Hepatocyte (in vitro differentiated cells): ENCODE measurements around the gene RNF6. TPM values are rescaled to one million over a fixed set of nuclear protein-coding genes. Genes with fewer than 3 reads are reported as not detected.
A peak's percentile ranks its signal among the peaks of the same experiment; 100 is the strongest.

Source experiments
- DNase-seq: peaks from one replicate; pipeline ENCODE4 v3.0.0-alpha.2; 2016; ENCODE audit warnings: low spot score
- H2AFZ ChIP-seq: fragments of 200-600 bp; sonication (generic); 2 replicates; pipeline ENCODE4 v1.6.0; 2016; ENCODE audit warnings: antibody characterized with exemption, mild to moderate bottlenecking
- H3K27ac ChIP-seq: fragments of 200-600 bp; sonication (generic); 2 replicates; pipeline ENCODE4 v1.5.1; 2016; ENCODE audit warnings: mild to moderate bottlenecking
- H3K27me3 ChIP-seq: fragments of 200-600 bp; sonication (generic); 2 replicates; pipeline ENCODE4 v1.6.1; 2016
- H3K36me3 ChIP-seq: fragments of 200-600 bp; sonication (generic); replicated peaks from 2 replicates; pipeline ENCODE4 v1.5.1; 2016; ENCODE audit warnings: low read depth; ENCODE audit not compliant: insufficient read depth
- H3K4me1 ChIP-seq: fragments of 200-600 bp; sonication (generic); 2 replicates; pipeline ENCODE4 v1.5.1; 2016; ENCODE audit warnings: mild to moderate bottlenecking, moderate library complexity; ENCODE audit not compliant: insufficient read depth
- H3K4me2 ChIP-seq: fragments of 200-600 bp; sonication (generic); 2 replicates; pipeline ENCODE4 v1.6.0; 2016
- H3K4me3 ChIP-seq: fragments of 200-600 bp; sonication (generic); 2 replicates; pipeline ENCODE4 v1.5.1; 2016; ENCODE audit warnings: mild to moderate bottlenecking
- H3K79me2 ChIP-seq: fragments of 200-600 bp; sonication (generic); 2 replicates; pipeline ENCODE4 v1.6.0; 2017; ENCODE audit warnings: mild to moderate bottlenecking
- H3K9me2 ChIP-seq: fragments of 200-600 bp; sonication (generic); replicated peaks from 2 replicates; pipeline ENCODE4 v1.6.0; 2017; ENCODE audit warnings: mild to moderate bottlenecking; ENCODE audit not compliant: insufficient read depth
- H3K9me3 ChIP-seq: fragments of 200-600 bp; sonication (generic); 2 replicates; pipeline ENCODE4 v1.5.1; 2016; ENCODE audit warnings: low read depth, mild to moderate bottlenecking
- H4K20me1 ChIP-seq: fragments of 200-600 bp; sonication (generic); 2 replicates; pipeline ENCODE4 v1.6.0; 2016; ENCODE audit warnings: mild to moderate bottlenecking; ENCODE audit not compliant: insufficient read depth, poor library complexity, severe bottlenecking
- CTCF ChIP-seq: fragments of 200-600 bp; sonication (generic); IDR thresholded peaks from 2 replicates; pipeline ENCODE4 v1.5.1; 2016; ENCODE audit warnings: antibody characterized with exemption, mild to moderate bottlenecking; ENCODE audit not compliant: poor library complexity
- EZH2 ChIP-seq: fragments of 200-600 bp; sonication (generic); IDR thresholded peaks from 2 replicates; pipeline ENCODE4 v1.6.1; 2016; ENCODE audit warnings: antibody characterized with exemption, mild to moderate bottlenecking, borderline replicate concordance
- EZH2phosphoT487 ChIP-seq: fragments of 200-600 bp; sonication (generic); IDR thresholded peaks from one replicate; pipeline ENCODE4 v1.6.1; 2018; ENCODE audit warnings: antibody characterized with exemption, mild to moderate bottlenecking, low read depth, moderate library complexity; ENCODE audit not compliant: unreplicated experiment, severe bottlenecking
- WGBS: methylation state at CpG from one replicate; pipeline ENCODE4 v1.1.6; 2016; ENCODE audit warnings: low lambda C conversion rate; ENCODE audit errors: missing lambda C conversion rate; 5-methylcytosine and 5-hydroxymethylcytosine counted together
- polyA plus RNA-seq: library from polyadenylated mRNA; unstranded; fragments of >200 nt; fragmentation: Nextera tagmentation; extraction: Ambion mirVana; gene quantifications from 2 replicates; pipeline ENCODE4 v1.2.1, GENCODE V29; 2016
- total RNA-seq: library from RNA; depleted of rRNA; stranded (reverse); fragments of >200 nt; gene quantifications from 2 replicates; pipeline ENCODE4 v1.2.3, GENCODE V29; 2014

RNF6 gene
- total and polyA plus RNA-seq, 2 experiments from 2014 or later = 31.9 to 34.0 TPM

GRCh38 chr13:26168835-26169234, 53.3 kb downstream of the RNF6 start:
- Histone ChIP-seq H4K20me1 (no peaks in the 10 kb centered on the region), H3K4me2 (no peak overlapping the region), H3K27ac (peak overlapping the region; percentile 31), H3K4me1 (peaks cover 6% of the 10 kb centered on the region), H3K36me3 (no peaks in the 10 kb centered on the region), H3K79me2 (no peaks in the 10 kb centered on the region), H2AFZ (no peak overlapping the region), H3K9me3 (no peaks in the 10 kb centered on the region), H3K4me3 (no peak overlapping the region), H3K9me2 (no peaks in the 10 kb centered on the region), H3K27me3 (no peaks in the 10 kb centered on the region)
- no peak for DNase-seq
- 86% methylated on average over 3 of the region's 3 CpGs for WGBS
- no peak for TF ChIP-seq EZH2
- TF ChIP-seq CTCF = no peak
- no peak for TF ChIP-seq EZH2phosphoT487

GRCh38 chr13:26168237-26168814, 53.8 kb downstream of the RNF6 start:
- H4K20me1 ChIP-seq = no peaks in the 10 kb centered on the region
- H3K9me3 ChIP-seq = no peaks in the 10 kb centered on the region
- no peaks in the 10 kb centered on the region for H3K27me3 ChIP-seq
- no peaks in the 10 kb centered on the region for H3K9me2 ChIP-seq
- H3K4me3 ChIP-seq = no peak overlapping the region
- H3K4me2 ChIP-seq = no peak overlapping the region
- H3K79me2 ChIP-seq = no peaks in the 10 kb centered on the region
- WGBS = 56% methylated on average over 6 of the region's 6 CpGs
- H3K27ac ChIP-seq = peak overlapping the region; percentile 48
- no peak overlapping the region for H2AFZ ChIP-seq
- peaks cover 6% of the 10 kb centered on the region for H3K4me1 ChIP-seq
- no peak for TF ChIP-seq CTCF
- no peak for TF ChIP-seq EZH2
- TF ChIP-seq EZH2phosphoT487 = no peak
- peak; percentile 17 for DNase-seq
- no peaks in the 10 kb centered on the region for H3K36me3 ChIP-seq

GRCh38 chr13:26163812-26164211, 58.3 kb downstream of the RNF6 start:
- no peak overlapping the region for H3K4me3 ChIP-seq
- no peak for DNase-seq
- no peak for TF ChIP-seq EZH2phosphoT487
- H3K9me2 ChIP-seq = no peaks in the 10 kb centered on the region
- no peak overlapping the region for H2AFZ ChIP-seq
- H3K4me1 ChIP-seq = peaks cover 3% of the 10 kb centered on the region
- H3K9me3 ChIP-seq = no peaks in the 10 kb centered on the region
- no peak overlapping the region for H3K27ac ChIP-seq
- no peaks in the 10 kb centered on the region for H3K79me2 ChIP-seq
- 89% methylated on average over 3 of the region's 3 CpGs for WGBS
- H4K20me1 ChIP-seq = no peaks in the 10 kb centered on the region
- H3K4me2 ChIP-seq = no peak overlapping the region
- no peaks in the 10 kb centered on the region for H3K27me3 ChIP-seq
- H3K36me3 ChIP-seq = no peaks in the 10 kb centered on the region

Other genes starting within 250 kb of the RNF6 start
- gene SHISA2, start 170.3 kb downstream of the RNF6 start, total RNA-seq = 1.8 and 2.8 TPM in 2 replicates
- 1.0 and 1.1 TPM in 2 replicates for gene SHISA2, start 170.3 kb downstream of the RNF6 start, polyA plus RNA-seq
- 22.4 and 27.0 TPM in 2 replicates for gene CDK8, start 31.8 kb upstream of the RNF6 start, total RNA-seq
- 9.6 and 16.1 TPM in 2 replicates for gene CDK8, start 31.8 kb upstream of the RNF6 start, polyA plus RNA-seq